ENCODE data around the gene RNLS. TPM values are rescaled to one million over a fixed set of nuclear protein-coding genes. Genes with fewer than 3 reads are reported as not detected.

The RNLS gene
- polyA plus RNA-seq, 3 donors = 3.3 to 3.9 (median 3.7) TPM

DNA sequence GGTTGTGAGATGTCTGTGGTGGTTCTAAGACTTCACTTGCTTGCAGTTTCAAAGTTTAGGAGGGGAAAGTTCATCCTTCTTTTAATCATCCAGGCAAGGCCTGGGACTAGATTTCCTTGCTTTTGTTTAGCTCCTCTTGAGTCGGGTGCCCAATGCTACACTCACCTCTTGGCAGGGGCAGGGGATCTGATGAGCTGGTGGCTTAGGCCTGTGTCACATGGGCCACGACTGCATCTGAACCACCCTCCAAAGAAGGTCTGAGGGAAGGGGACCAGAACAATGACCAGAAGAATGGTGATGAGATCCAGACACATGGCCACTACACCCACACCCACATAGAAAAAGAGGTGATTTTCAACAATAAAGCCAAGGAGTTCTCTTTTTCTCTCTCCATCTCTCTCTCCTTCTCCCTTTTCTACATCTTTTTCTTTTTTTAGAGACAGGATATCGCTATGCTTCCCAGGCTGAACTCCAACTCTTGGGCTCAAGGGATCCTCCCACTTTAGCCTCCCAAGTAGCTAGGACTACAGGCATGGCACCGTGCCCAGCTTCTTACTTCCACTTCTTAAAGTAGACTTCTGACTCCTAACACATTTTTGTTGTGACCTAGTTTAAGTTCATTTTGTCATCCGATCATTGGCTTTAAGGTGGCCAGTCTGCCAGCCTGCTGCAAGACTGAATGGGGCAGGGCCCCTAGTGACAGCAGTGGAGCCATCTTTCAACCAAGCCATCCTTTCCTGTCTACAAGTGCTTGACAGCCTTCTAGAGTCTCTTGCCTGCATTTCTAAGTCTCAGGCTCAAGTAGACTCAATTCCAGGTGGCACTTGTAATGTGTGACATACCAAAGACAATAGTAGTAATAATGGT lies 350.9 kb downstream of the RNLS start:
- no peak overlapping the region for H3K27ac ChIP-seq (ENCODE audit: low read depth in 1 of 2, low read length in 2 of 2)
- no peak overlapping the region for H3K4me3 ChIP-seq (replicated peaks in 1 of 3; ENCODE audit: low read depth in 2 of 3, low read length in 3 of 3)
- peaks cover 0 to 7% (median 2%) of the 10 kb centered on the region in 3 donors for H3K27me3 Mint-ChIP-seq (ENCODE audit: low read depth in 3 of 3)
- no peaks in the 10 kb centered on the region for H3K79me2 ChIP-seq (ENCODE audit: insufficient read depth, low read length)
- H3K4me3 Mint-ChIP-seq = no peak overlapping the region
- H3K4me2 ChIP-seq (replicated peaks; ENCODE audit: extremely low read depth, low read length, poor library complexity, severe bottlenecking) = no peak overlapping the region
- H3K9me3 ChIP-seq (replicated peaks in 1 of 2; ENCODE audit: control insufficient read depth in 1 of 2, insufficient read depth in 1 of 2, low read length in 2 of 2) = no peaks in the 10 kb centered on the region
- H2AFZ ChIP-seq (ENCODE audit: insufficient read depth, low read depth, low read length, poor library complexity, severe bottlenecking) = no peak overlapping the region
- H3K4me1 ChIP-seq (ENCODE audit: control insufficient read depth in 1 of 2, insufficient read depth in 2 of 2, low read length in 2 of 2) = peaks cover 0 to 4% of the 10 kb centered on the region in 2 donors
- H3K4me1 Mint-ChIP-seq = peaks cover 15% of the 10 kb centered on the region
- H3K36me3 Mint-ChIP-seq = no peaks in the 10 kb centered on the region
- TF ChIP-seq, protein P1, sequence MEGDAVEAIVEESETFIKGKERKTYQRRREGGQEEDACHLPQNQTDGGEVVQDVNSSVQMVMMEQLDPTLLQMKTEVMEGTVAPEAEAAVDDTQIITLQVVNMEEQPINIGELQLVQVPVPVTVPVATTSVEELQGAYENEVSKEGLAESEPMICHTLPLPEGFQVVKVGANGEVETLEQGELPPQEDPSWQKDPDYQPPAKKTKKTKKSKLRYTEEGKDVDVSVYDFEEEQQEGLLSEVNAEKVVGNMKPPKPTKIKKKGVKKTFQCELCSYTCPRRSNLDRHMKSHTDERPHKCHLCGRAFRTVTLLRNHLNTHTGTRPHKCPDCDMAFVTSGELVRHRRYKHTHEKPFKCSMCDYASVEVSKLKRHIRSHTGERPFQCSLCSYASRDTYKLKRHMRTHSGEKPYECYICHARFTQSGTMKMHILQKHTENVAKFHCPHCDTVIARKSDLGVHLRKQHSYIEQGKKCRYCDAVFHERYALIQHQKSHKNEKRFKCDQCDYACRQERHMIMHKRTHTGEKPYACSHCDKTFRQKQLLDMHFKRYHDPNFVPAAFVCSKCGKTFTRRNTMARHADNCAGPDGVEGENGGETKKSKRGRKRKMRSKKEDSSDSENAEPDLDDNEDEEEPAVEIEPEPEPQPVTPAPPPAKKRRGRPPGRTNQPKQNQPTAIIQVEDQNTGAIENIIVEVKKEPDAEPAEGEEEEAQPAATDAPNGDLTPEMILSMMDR (IDR thresholded peaks at IDR 0.05) = no peak
- no peak for DNase-seq
- H3K27ac Mint-ChIP-seq = peak overlapping the region in 1 of 7 donors; percentile 43
- H3K27me3 ChIP-seq (ENCODE audit: control insufficient read depth in 2 of 2, insufficient read depth in 2 of 2, low read length in 2 of 2) = no peaks in the 10 kb centered on the region
- no peaks in the 10 kb centered on the region for H3K36me3 ChIP-seq (replicated peaks in 1 of 2; ENCODE audit: control insufficient read depth in 1 of 2, insufficient read depth in 2 of 2, low read length in 2 of 2)
- no peaks in the 10 kb centered on the region for H4K20me1 ChIP-seq (ENCODE audit: insufficient read depth, low read length)
- 84% methylated on average over 3 of the region's 5 CpGs for WGBS (ENCODE audit: insufficient coverage)
- intact Hi-C loops (cut with micrococcal nuclease) = no loop called here
- peaks cover 0 to 4% (median 0%) of the 10 kb centered on the region in 7 donors for H3K9me3 Mint-ChIP-seq
- H3K9ac ChIP-seq (ENCODE audit: insufficient read depth, low read length, poor library complexity, severe bottlenecking) = no peak overlapping the region

DNA sequence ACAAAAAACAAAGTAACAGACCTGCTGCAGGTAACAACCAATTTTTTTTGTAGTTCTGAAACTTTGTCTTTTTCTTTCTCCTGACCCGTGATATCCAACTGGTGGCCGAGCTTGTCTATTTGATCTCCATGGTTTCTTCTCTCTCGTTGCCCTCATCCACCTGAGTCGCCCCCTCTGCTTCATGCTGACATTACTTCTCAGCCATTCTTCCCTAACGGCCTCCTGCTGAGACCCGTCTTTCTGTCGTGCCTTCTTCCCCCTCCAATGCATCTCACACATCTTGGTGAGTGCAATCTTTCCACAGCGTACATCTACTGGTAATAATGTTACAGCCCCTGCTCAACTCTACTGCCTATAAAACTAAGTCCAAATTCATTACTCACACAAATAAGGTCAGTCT lies 352.9 kb downstream of the RNLS start:
- H3K27me3 ChIP-seq (ENCODE audit: control insufficient read depth in 2 of 2, insufficient read depth in 2 of 2, low read length in 2 of 2) = no peaks in the 10 kb centered on the region
- H3K4me3 ChIP-seq (replicated peaks in 1 of 3; ENCODE audit: low read depth in 2 of 3, low read length in 3 of 3) = no peak overlapping the region
- no peak overlapping the region for H3K9ac ChIP-seq (ENCODE audit: insufficient read depth, low read length, poor library complexity, severe bottlenecking)
- WGBS (ENCODE audit: insufficient coverage) = 78% methylated on average over 8 of the region's 8 CpGs
- H3K79me2 ChIP-seq (ENCODE audit: insufficient read depth, low read length) = no peaks in the 10 kb centered on the region
- H3K36me3 ChIP-seq (replicated peaks in 1 of 2; ENCODE audit: control insufficient read depth in 1 of 2, insufficient read depth in 2 of 2, low read length in 2 of 2) = no peaks in the 10 kb centered on the region
- no peak overlapping the region for H3K4me2 ChIP-seq (replicated peaks; ENCODE audit: extremely low read depth, low read length, poor library complexity, severe bottlenecking)
- H3K4me3 Mint-ChIP-seq = no peak overlapping the region
- peaks cover 0 to 4% of the 10 kb centered on the region in 2 donors for H3K4me1 ChIP-seq (ENCODE audit: control insufficient read depth in 1 of 2, insufficient read depth in 2 of 2, low read length in 2 of 2)
- peaks cover 0 to 4% (median 0%) of the 10 kb centered on the region in 7 donors for H3K9me3 Mint-ChIP-seq
- DNase-seq = no peak
- intact Hi-C loops (cut with micrococcal nuclease) = no loop called here
- no peaks in the 10 kb centered on the region for H3K9me3 ChIP-seq (replicated peaks in 1 of 2; ENCODE audit: control insufficient read depth in 1 of 2, insufficient read depth in 1 of 2, low read length in 2 of 2)
- H3K27me3 Mint-ChIP-seq (ENCODE audit: low read depth in 3 of 3) = peaks cover under 1 to 7% (median 2%) of the 10 kb centered on the region in 3 donors
- no peaks in the 10 kb centered on the region for H4K20me1 ChIP-seq (ENCODE audit: insufficient read depth, low read length)
- peaks cover 15% of the 10 kb centered on the region for H3K4me1 Mint-ChIP-seq
- H3K27ac ChIP-seq (ENCODE audit: low read depth in 1 of 2, low read length in 2 of 2) = no peak overlapping the region
- no peak overlapping the region for H2AFZ ChIP-seq (ENCODE audit: insufficient read depth, low read depth, low read length, poor library complexity, severe bottlenecking)
- TF ChIP-seq, protein P1 (IDR thresholded peaks at IDR 0.05) = no peak
- H3K36me3 Mint-ChIP-seq = no peaks in the 10 kb centered on the region
- peak overlapping the region in 1 of 7 donors; percentile 8 for H3K27ac Mint-ChIP-seq

All from CD14-positive monocyte (primary cell).